Measurements from ENCODE around the gene TRIM44. TPM values are rescaled to one million over a fixed set of nuclear protein-coding genes. Genes with fewer than 3 reads are reported as not detected.

TRIM44 gene
- total RNA-seq, 3 donors from 2014 or later, result 31.2 to 47.0 (median 33.1) TPM

DNA sequence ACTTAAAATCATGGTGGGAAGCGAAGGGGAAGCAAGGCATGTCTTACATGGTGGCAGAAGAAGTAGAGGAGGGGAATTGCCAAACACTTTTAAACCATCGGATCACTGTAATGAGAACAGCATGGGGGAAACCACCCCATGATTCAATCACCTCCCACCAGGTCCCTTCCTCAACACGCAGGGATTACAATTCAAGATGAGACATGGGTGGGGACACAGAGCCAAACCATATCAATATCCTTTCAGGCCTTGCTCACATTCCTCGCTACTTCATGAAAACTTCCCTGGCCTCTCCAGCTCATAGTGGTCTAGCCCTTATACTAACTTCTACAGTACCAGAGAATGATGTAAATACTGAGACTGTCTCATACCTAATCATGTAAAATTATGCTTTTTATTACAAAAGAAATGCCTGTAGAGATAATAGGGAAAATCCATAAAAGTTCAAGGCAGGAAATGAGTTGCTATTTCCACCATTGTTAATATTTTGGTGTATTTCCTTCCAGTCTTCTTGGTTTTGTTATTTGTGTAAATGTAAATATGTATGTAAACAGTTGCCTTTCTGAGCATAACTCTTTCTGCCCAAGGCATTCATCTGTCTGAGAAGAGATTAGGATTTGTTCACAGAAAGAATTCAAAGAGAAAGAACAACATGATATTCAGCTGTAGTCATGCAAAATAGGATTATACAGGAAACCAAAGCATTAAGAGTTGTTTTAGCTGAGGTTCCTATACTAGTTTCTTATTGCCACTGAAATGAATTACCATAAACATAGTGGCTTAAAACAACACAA lies 177.0 kb downstream of the TRIM44 start:
- no peak for DNase-seq (ENCODE audit: low spot score in 2 of 2)
- Histone ChIP-seq H3K36me3 (no peaks in the 10 kb centered on the region), H3K4me1 (no peaks in the 10 kb centered on the region), H3K4me3 (no peak overlapping the region), H3K27me3 (no peaks in the 10 kb centered on the region), H3K27ac (no peak overlapping the region), H3K9me3 (no peaks in the 10 kb centered on the region)
- TF ChIP-seq POLR2A (IDR thresholded peaks at IDR 0.05) (no peak), POLR2AphosphoS5 (IDR thresholded peaks at IDR 0.05) (no peak)
- TF ChIP-seq, protein P1, sequence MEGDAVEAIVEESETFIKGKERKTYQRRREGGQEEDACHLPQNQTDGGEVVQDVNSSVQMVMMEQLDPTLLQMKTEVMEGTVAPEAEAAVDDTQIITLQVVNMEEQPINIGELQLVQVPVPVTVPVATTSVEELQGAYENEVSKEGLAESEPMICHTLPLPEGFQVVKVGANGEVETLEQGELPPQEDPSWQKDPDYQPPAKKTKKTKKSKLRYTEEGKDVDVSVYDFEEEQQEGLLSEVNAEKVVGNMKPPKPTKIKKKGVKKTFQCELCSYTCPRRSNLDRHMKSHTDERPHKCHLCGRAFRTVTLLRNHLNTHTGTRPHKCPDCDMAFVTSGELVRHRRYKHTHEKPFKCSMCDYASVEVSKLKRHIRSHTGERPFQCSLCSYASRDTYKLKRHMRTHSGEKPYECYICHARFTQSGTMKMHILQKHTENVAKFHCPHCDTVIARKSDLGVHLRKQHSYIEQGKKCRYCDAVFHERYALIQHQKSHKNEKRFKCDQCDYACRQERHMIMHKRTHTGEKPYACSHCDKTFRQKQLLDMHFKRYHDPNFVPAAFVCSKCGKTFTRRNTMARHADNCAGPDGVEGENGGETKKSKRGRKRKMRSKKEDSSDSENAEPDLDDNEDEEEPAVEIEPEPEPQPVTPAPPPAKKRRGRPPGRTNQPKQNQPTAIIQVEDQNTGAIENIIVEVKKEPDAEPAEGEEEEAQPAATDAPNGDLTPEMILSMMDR (IDR thresholded peaks at IDR 0.05), result no peak
- intact Hi-C loops (cut with DNase I; ENCODE audit: low total_unique reads), result loop anchor here (2.0 kb wide), 1 partner anchor 15 kb away; no protein-coding TSS in a partner anchor

- Histone ChIP-seq H3K36me3 (no peaks in the 10 kb centered on the region), H3K9me3 (no peaks in the 10 kb centered on the region), H3K4me3 (no peak overlapping the region), H3K27ac (no peak overlapping the region), H3K27me3 (no peaks in the 10 kb centered on the region), H3K4me1 (no peaks in the 10 kb centered on the region)
- DNase-seq (ENCODE audit: low spot score in 2 of 2), result no peak
- TF ChIP-seq POLR2A (IDR thresholded peaks at IDR 0.05) (no peak), POLR2AphosphoS5 (IDR thresholded peaks at IDR 0.05) (no peak)
- TF ChIP-seq, protein P1 (IDR thresholded peaks at IDR 0.05), result no peak
- intact Hi-C loops (cut with DNase I; ENCODE audit: low total_unique reads), result loop anchor here (2.0 kb wide), 1 partner anchor 13 kb away; no protein-coding TSS in a partner anchor
These were observed 179.2 kb downstream of the TRIM44 start for GRCh38 chr11:35841733-35842132.

GRCh38 chr11:35842958-35843357 lies 180.4 kb downstream of the TRIM44 start:
- H3K36me3 ChIP-seq, result no peaks in the 10 kb centered on the region
- intact Hi-C loops (cut with DNase I; ENCODE audit: low total_unique reads), result no loop called here
- no peak overlapping the region for H3K27ac ChIP-seq
- no peak for DNase-seq (ENCODE audit: low spot score in 2 of 2)
- H3K9me3 ChIP-seq, result no peaks in the 10 kb centered on the region
- no peaks in the 10 kb centered on the region for H3K27me3 ChIP-seq
- no peak overlapping the region for H3K4me3 ChIP-seq
- TF ChIP-seq, protein P1 (IDR thresholded peaks at IDR 0.05), result no peak
- TF ChIP-seq POLR2A (IDR thresholded peaks at IDR 0.05), result no peak
- TF ChIP-seq POLR2AphosphoS5 (IDR thresholded peaks at IDR 0.05), result no peak
- H3K4me1 ChIP-seq, result no peaks in the 10 kb centered on the region

- DNase-seq (ENCODE audit: low spot score in 2 of 2), result no peak
- intact Hi-C loops (cut with DNase I; ENCODE audit: low total_unique reads), result no loop called here
- TF ChIP-seq POLR2AphosphoS5 (IDR thresholded peaks at IDR 0.05) (no peak), POLR2A (IDR thresholded peaks at IDR 0.05) (no peak)
These were observed 182.0 kb downstream of the TRIM44 start for GRCh38 chr11:35844579-35844978.

DNA sequence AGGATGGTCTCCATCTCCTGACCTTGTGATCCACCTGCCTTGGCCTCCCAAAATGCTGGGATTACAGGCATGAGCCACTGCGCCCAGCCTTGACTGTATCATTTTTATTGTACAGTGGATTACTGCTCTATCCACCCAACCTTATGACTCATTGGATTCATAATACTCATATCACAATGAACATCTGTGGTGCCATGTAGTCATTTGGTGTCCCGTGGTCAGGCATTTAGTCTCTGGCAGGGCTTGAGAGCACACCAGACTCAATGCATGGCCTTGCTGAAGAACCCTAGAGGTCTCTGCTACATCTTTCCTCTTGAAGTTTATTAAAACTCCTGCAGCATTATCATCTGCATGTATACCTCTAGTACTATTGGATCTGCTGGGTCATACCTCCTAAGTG lies 183.3 kb downstream of the TRIM44 start:
- H3K36me3 ChIP-seq, result no peaks in the 10 kb centered on the region
- no peak overlapping the region for H3K4me3 ChIP-seq
- DNase-seq (ENCODE audit: low spot score in 2 of 2), result no peak
- H3K4me1 ChIP-seq, result no peaks in the 10 kb centered on the region
- H3K9me3 ChIP-seq, result no peaks in the 10 kb centered on the region
- no peak overlapping the region for H3K27ac ChIP-seq
- no peak for TF ChIP-seq POLR2A (IDR thresholded peaks at IDR 0.05)
- TF ChIP-seq POLR2AphosphoS5 (IDR thresholded peaks at IDR 0.05), result no peak
- TF ChIP-seq, protein P1 (IDR thresholded peaks at IDR 0.05), result no peak
- no peaks in the 10 kb centered on the region for H3K27me3 ChIP-seq
- intact Hi-C loops (cut with DNase I; ENCODE audit: low total_unique reads), result no loop called here

More at GRCh38 chr11:35844579-35844978, 182.0 kb downstream of the TRIM44 start:
- H3K4me1 ChIP-seq, result no peaks in the 10 kb centered on the region
- H3K36me3 ChIP-seq, result no peaks in the 10 kb centered on the region
- no peaks in the 10 kb centered on the region for H3K9me3 ChIP-seq
- no peak overlapping the region for H3K4me3 ChIP-seq
- H3K27me3 ChIP-seq, result no peaks in the 10 kb centered on the region
- H3K27ac ChIP-seq, result no peak overlapping the region

All from breast epithelium (tissue), 4 donors.